SK-N-SH (cell line): ENCODE measurements around the gene SLC11A1. TPM values are rescaled to one million over a fixed set of nuclear protein-coding genes. Genes with fewer than 3 reads are reported as not detected.

Experiments used
- CTCF ChIA-PET: fragments of 300-600, 350-600 bp; formaldehyde crosslinking; extraction: SDS; loops from one replicate; lab custom pipeline; 2021; lab: Yijun Ruan, JAX
- POLR2A ChIA-PET: fragments of 350-600 bp; sonication (Branson Sonifier 250); formaldehyde crosslinking; extraction: SDS; loops from one replicate; lab custom pipeline; 2020; ENCODE audit warnings: antibody characterized with exemption, inconsistent platforms; lab: Yijun Ruan, JAX
- DNase-seq: peaks from one replicate; pipeline ENCODE4 v3.0.0; 2012
- H2AFZ ChIP-seq: fragments of 200-600 bp; sonication (generic); 2 replicates; pipeline ENCODE4 v1.8.1; 2016; ENCODE audit warnings: antibody characterized with exemption, mild to moderate bottlenecking, low read depth
- H3F3A ChIP-seq: fragments of 200-600 bp; sonication (generic); replicated peaks from 2 replicates; pipeline ENCODE3; 2016; ENCODE audit warnings: antibody characterized with exemption, mild to moderate bottlenecking; ENCODE audit not compliant: insufficient read depth
- H3K27ac ChIP-seq, 2 experiments: fragments of 200-500 bp in 1 of 2; fragments of 200-600 bp in 1 of 2; sonication (Bioruptor generic) in 1 of 2; sonication (generic), shearing (Covaris generic) in 1 of 2; 2 replicates each; pipeline versions ENCODE4 v1.5.1 to v1.6.1; 2014 to 2016; ENCODE audit warnings: low read depth in 2 of 2, inconsistent platforms in 1 of 2, low read length in 1 of 2, mild to moderate bottlenecking in 1 of 2, mixed read lengths in 1 of 2
- H3K27me3 ChIP-seq: fragments of 200-600 bp; sonication (generic), shearing (Covaris generic); 2 replicates; pipeline ENCODE4 v1.6.1; 2016; ENCODE audit warnings: mixed run types; ENCODE audit not compliant: insufficient read depth
- H3K36me3 ChIP-seq, 2 experiments: fragments of 200-500 bp in 1 of 2; fragments of 200-600 bp in 1 of 2; sonication (Bioruptor generic) in 1 of 2; sonication (generic) in 1 of 2; replicated peaks in 1 of 2; 2 replicates each; pipeline versions ENCODE3 to v1.5.1; 2014 to 2016; ENCODE audit warnings: low read length in 1 of 2, mild to moderate bottlenecking in 1 of 2; ENCODE audit not compliant: insufficient read depth in 2 of 2, control insufficient read depth in 1 of 2
- H3K4me1 ChIP-seq, 2 experiments: fragments of 200-500 bp in 1 of 2; fragments of 200-600 bp in 1 of 2; sonication (Bioruptor generic) in 1 of 2; sonication (generic), shearing (Covaris generic) in 1 of 2; 2 replicates each; pipeline versions ENCODE4 v1.5.1 to v1.6.1; 2014 to 2016; ENCODE audit warnings: low read depth in 1 of 2, low read length in 1 of 2, mixed run types in 1 of 2; ENCODE audit not compliant: insufficient read depth in 2 of 2, control insufficient read depth in 1 of 2
- H3K4me2 ChIP-seq: fragments of 200-600 bp; sonication (generic), shearing (Covaris generic); 2 replicates; pipeline ENCODE4 v1.6.1; 2017; ENCODE audit warnings: mixed run types
- H3K4me3 ChIP-seq, 2 experiments: fragments of 200-500 bp in 1 of 2; fragments of 200-600 bp in 1 of 2; sonication (Bioruptor generic) in 1 of 2; sonication (generic), shearing (Covaris generic) in 1 of 2; 2 replicates each; pipeline versions ENCODE4 v1.5.1 to v1.8.1; 2014 to 2016; ENCODE audit warnings: low read depth in 2 of 2, inconsistent platforms in 1 of 2, low read length in 1 of 2, mild to moderate bottlenecking in 1 of 2, mixed read lengths in 1 of 2, moderate library complexity in 1 of 2
- H3K79me2 ChIP-seq: fragments of 200-600 bp; sonication (generic); 2 replicates; pipeline ENCODE4 v1.8.1; 2017; ENCODE audit warnings: mild to moderate bottlenecking; ENCODE audit not compliant: insufficient read depth
- H3K9ac ChIP-seq: fragments of 200-600 bp; sonication (generic); 2 replicates; pipeline ENCODE4 v1.6.1; 2017; ENCODE audit warnings: mixed run types
- H3K9me2 ChIP-seq: fragments of 200-600 bp; sonication (generic); 2 replicates; pipeline ENCODE4 v1.6.1; 2017; ENCODE audit warnings: mixed run types
- H3K9me3 ChIP-seq: fragments of 200-600 bp; sonication (generic); 2 replicates; pipeline ENCODE4 v1.6.1; 2017; ENCODE audit warnings: mixed run types, mild to moderate bottlenecking, moderate library complexity
- H4K20me1 ChIP-seq: fragments of 200-600 bp; sonication (generic); 2 replicates; pipeline ENCODE4 v1.6.1; 2017; ENCODE audit warnings: mild to moderate bottlenecking, mixed run types; ENCODE audit not compliant: insufficient read depth
- ELF1 ChIP-seq: IDR thresholded peaks from 2 replicates; pipeline ENCODE4 v1.4.0; 2012
- EZH2phosphoT487 ChIP-seq: fragments of 200-600 bp; sonication (generic); IDR thresholded peaks from 2 replicates; pipeline ENCODE4 v1.6.1; 2017; ENCODE audit warnings: low read depth, mixed run types, mild to moderate bottlenecking, antibody characterized with exemption, moderate library complexity, borderline replicate concordance
- FOSL2 ChIP-seq: IDR thresholded peaks from 2 replicates; pipeline ENCODE4 v1.4.0; 2012; ENCODE audit warnings: low read depth, mild to moderate bottlenecking, moderate library complexity, borderline replicate concordance
- MEF2A ChIP-seq: IDR thresholded peaks from 2 replicates; pipeline ENCODE4 v1.4.0; 2012; ENCODE audit warnings: low read depth, borderline replicate concordance
- NRF1 ChIP-seq: IDR thresholded peaks from 2 replicates; pipeline ENCODE4 v1.6.1; 2012; ENCODE audit warnings: low read depth, mild to moderate bottlenecking, low read length
- RCOR1 ChIP-seq: fragments of 150-350 bp; IDR thresholded peaks from 2 replicates; pipeline ENCODE4 v1.6.1; 2017; ENCODE audit warnings: antibody characterized with exemption, low read length
- RXRA ChIP-seq: IDR thresholded peaks from 2 replicates; pipeline ENCODE4 v1.4.0; 2012; ENCODE audit warnings: low read depth, mild to moderate bottlenecking, borderline replicate concordance
- WGBS: methylation state at CpG from one replicate; pipeline ENCODE4 v1.1.6; 2017; ENCODE audit warnings: low lambda C conversion rate; 5-methylcytosine and 5-hydroxymethylcytosine counted together
- polyA plus RNA-seq, 3 experiments: library from polyadenylated mRNA; depleted of rRNA; stranded (reverse); fragments of >200 nt; gene quantifications; 2 replicates each; pipeline ENCODE4 v1.2.3, GENCODE V29; 2012
- TF ChIP-seq, protein P1 (sequence below): IDR thresholded peaks from 2 replicates; pipeline ENCODE4 v1.4.0; 2012; ENCODE audit warnings: low read depth
- TF ChIP-seq, protein P2 (sequence below): IDR thresholded peaks from 2 replicates; pipeline ENCODE4 v1.4.0; 2012; ENCODE audit warnings: low read depth, borderline replicate concordance
- TF ChIP-seq, protein P3 (sequence below): fragments of 150-350 bp; IDR thresholded peaks from 2 replicates; pipeline ENCODE4 v1.6.1; 2016; ENCODE audit warnings: mild to moderate bottlenecking, low read depth, low read length
- TF ChIP-seq, protein P4 (sequence below): IDR thresholded peaks from 2 replicates; pipeline ENCODE4 v1.6.1; 2012; ENCODE audit warnings: mild to moderate bottlenecking, low read depth, low read length, moderate library complexity
- TF ChIP-seq, protein P5 (sequence below): fragments of 200-600 bp; sonication (generic); IDR thresholded peaks from 2 replicates; pipeline ENCODE4 v1.6.1; 2017; ENCODE audit warnings: antibody characterized with exemption, mild to moderate bottlenecking, moderate library complexity

Gene SLC11A1
- polyA plus RNA-seq, 1 of the 3 experiments (the other 2 are of a cell fraction): 0.26 TPM

DNA sequence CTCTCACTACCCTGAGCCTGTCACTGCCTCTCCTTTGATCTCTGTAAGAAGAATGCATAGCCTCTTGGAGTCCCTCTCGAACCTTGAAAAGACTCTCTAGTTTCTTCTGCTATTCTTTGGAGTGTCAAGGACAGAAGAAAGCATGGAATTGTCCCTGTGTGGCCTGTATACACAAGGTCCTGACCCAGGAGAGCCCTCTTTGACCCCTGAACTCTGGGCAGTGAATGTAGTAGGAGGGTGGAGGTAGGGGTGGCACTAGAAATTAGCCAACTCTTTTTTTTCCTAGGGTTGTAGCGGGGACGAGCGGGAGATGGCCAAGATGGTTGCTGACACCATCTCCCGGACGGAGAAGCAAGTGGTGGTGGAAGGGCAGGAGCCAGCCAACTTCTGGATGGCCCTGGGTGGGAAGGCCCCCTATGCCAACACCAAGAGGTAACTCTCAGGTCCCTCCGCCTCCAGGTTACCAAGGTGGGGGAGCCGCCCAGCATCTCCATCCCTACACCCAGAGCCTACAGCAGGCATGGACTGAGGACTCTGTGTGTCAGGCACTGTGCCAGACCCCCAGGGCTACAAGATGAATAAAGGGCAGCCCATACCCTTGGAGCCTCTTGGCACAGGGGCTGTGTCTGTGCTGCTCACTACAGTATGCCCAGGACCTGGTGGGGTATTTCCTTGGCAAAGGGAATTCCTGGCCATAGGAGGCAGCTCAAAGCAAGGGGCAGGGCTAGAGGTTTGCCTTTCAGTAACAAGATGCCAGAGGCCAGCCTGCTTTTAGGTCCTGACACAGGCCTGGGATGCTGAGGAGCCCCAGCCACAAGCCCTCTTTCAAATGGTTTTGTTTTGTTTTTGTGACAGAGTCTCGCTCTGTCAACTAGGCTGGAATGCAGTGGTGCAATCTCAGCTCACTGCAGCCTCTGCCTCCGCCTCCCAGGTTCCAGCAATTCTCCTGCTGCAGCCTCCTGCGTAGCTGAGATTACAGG lies 53.2 kb downstream of the SLC11A1 start:
- CTCF ChIA-PET: no interaction called here

More for the DNA sequence above, 53.2 kb downstream of the SLC11A1 start:
- Histone ChIP-seq H3K9ac (no peak overlapping the region), H3K9me3 (no peaks in the 10 kb centered on the region), H3K9me2 (no peaks in the 10 kb centered on the region), H3K79me2 (no peaks in the 10 kb centered on the region), H3K4me2 (no peak overlapping the region), H3K4me3 (no peak overlapping the region), H3K36me3 (no peaks in the 10 kb centered on the region), H3K4me1 (no peaks in the 10 kb centered on the region), H3F3A (no peaks in the 10 kb centered on the region), H2AFZ (no peak overlapping the region), H3K27me3 (no peaks in the 10 kb centered on the region; the same call in 1 of the 2 replicates), H4K20me1 (no peaks in the 10 kb centered on the region), H3K27ac (no peak overlapping the region)
- WGBS: 87% methylated on average over 9 of the region's 11 CpGs
- POLR2A ChIA-PET: no interaction called here
- TF ChIP-seq, protein P1, sequence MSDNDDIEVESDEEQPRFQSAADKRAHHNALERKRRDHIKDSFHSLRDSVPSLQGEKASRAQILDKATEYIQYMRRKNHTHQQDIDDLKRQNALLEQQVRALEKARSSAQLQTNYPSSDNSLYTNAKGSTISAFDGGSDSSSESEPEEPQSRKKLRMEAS: no peak
- no peak for TF ChIP-seq ELF1
- no peak for TF ChIP-seq NRF1
- TF ChIP-seq, protein P2, sequence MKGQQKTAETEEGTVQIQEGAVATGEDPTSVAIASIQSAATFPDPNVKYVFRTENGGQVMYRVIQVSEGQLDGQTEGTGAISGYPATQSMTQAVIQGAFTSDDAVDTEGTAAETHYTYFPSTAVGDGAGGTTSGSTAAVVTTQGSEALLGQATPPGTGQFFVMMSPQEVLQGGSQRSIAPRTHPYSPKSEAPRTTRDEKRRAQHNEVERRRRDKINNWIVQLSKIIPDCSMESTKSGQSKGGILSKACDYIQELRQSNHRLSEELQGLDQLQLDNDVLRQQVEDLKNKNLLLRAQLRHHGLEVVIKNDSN: no peak
- no peak for TF ChIP-seq EZH2phosphoT487
- TF ChIP-seq, protein P3, sequence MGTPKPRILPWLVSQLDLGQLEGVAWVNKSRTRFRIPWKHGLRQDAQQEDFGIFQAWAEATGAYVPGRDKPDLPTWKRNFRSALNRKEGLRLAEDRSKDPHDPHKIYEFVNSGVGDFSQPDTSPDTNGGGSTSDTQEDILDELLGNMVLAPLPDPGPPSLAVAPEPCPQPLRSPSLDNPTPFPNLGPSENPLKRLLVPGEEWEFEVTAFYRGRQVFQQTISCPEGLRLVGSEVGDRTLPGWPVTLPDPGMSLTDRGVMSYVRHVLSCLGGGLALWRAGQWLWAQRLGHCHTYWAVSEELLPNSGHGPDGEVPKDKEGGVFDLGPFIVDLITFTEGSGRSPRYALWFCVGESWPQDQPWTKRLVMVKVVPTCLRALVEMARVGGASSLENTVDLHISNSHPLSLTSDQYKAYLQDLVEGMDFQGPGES: no peak
- TF ChIP-seq, protein P4, sequence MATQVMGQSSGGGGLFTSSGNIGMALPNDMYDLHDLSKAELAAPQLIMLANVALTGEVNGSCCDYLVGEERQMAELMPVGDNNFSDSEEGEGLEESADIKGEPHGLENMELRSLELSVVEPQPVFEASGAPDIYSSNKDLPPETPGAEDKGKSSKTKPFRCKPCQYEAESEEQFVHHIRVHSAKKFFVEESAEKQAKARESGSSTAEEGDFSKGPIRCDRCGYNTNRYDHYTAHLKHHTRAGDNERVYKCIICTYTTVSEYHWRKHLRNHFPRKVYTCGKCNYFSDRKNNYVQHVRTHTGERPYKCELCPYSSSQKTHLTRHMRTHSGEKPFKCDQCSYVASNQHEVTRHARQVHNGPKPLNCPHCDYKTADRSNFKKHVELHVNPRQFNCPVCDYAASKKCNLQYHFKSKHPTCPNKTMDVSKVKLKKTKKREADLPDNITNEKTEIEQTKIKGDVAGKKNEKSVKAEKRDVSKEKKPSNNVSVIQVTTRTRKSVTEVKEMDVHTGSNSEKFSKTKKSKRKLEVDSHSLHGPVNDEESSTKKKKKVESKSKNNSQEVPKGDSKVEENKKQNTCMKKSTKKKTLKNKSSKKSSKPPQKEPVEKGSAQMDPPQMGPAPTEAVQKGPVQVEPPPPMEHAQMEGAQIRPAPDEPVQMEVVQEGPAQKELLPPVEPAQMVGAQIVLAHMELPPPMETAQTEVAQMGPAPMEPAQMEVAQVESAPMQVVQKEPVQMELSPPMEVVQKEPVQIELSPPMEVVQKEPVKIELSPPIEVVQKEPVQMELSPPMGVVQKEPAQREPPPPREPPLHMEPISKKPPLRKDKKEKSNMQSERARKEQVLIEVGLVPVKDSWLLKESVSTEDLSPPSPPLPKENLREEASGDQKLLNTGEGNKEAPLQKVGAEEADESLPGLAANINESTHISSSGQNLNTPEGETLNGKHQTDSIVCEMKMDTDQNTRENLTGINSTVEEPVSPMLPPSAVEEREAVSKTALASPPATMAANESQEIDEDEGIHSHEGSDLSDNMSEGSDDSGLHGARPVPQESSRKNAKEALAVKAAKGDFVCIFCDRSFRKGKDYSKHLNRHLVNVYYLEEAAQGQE: no peak
- TF ChIP-seq MEF2A: no peak
- TF ChIP-seq FOSL2: no peak
- TF ChIP-seq, protein P5, sequence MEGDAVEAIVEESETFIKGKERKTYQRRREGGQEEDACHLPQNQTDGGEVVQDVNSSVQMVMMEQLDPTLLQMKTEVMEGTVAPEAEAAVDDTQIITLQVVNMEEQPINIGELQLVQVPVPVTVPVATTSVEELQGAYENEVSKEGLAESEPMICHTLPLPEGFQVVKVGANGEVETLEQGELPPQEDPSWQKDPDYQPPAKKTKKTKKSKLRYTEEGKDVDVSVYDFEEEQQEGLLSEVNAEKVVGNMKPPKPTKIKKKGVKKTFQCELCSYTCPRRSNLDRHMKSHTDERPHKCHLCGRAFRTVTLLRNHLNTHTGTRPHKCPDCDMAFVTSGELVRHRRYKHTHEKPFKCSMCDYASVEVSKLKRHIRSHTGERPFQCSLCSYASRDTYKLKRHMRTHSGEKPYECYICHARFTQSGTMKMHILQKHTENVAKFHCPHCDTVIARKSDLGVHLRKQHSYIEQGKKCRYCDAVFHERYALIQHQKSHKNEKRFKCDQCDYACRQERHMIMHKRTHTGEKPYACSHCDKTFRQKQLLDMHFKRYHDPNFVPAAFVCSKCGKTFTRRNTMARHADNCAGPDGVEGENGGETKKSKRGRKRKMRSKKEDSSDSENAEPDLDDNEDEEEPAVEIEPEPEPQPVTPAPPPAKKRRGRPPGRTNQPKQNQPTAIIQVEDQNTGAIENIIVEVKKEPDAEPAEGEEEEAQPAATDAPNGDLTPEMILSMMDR: no peak
- TF ChIP-seq RXRA: no peak
- no peak for TF ChIP-seq RCOR1
- DNase-seq: no peak
